DOHH2 (cell line): ENCODE measurements around the gene DNAL1.

Experiments used
- H3F3A ChIP-seq: fragments of 200-600 bp; sonication (generic), shearing (Covaris generic); 2 replicates; pipeline ENCODE4 v1.6.0; 2016; ENCODE audit warnings: antibody characterized with exemption, mild to moderate bottlenecking; ENCODE audit not compliant: control insufficient read depth, insufficient read depth
- H3K27ac ChIP-seq: fragments of 200-600 bp; sonication (generic); 2 replicates; pipeline ENCODE4 v1.5.1; 2014; ENCODE audit warnings: low read depth, mild to moderate bottlenecking, low read length, moderate library complexity
- H3K27me3 ChIP-seq: fragments of 200-600 bp; sonication (generic); 2 replicates; pipeline ENCODE4 v1.6.1; 2014; ENCODE audit warnings: mild to moderate bottlenecking, low read length, mixed read lengths; ENCODE audit not compliant: control insufficient read depth
- H3K36me3 ChIP-seq: fragments of 200-600 bp; sonication (generic); 2 replicates; pipeline ENCODE4 v1.6.1; 2014; ENCODE audit warnings: mild to moderate bottlenecking, low read length, moderate library complexity, mixed read lengths; ENCODE audit not compliant: control insufficient read depth
- H3K4me1 ChIP-seq: fragments of 200-600 bp; sonication (generic); 2 replicates; pipeline ENCODE4 v1.6.1; 2014; ENCODE audit warnings: mild to moderate bottlenecking, low read length, mixed read lengths; ENCODE audit not compliant: control insufficient read depth
- H3K4me2 ChIP-seq: fragments of 200-600 bp; sonication (generic); 2 replicates; pipeline ENCODE4 v1.6.0; 2014; ENCODE audit warnings: mild to moderate bottlenecking, low read length, moderate library complexity
- H3K4me3 ChIP-seq: fragments of 200-600 bp; sonication (generic); 2 replicates; pipeline ENCODE4 v1.5.1; 2014; ENCODE audit warnings: mild to moderate bottlenecking, low read length, mixed read lengths
- H3K79me2 ChIP-seq: fragments of 200-600 bp; sonication (generic); 2 replicates; pipeline ENCODE4 v1.6.1; 2014; ENCODE audit warnings: mild to moderate bottlenecking, low read length, mixed read lengths; ENCODE audit not compliant: control insufficient read depth
- H3K9me2 ChIP-seq: fragments of 200-600 bp; sonication (generic); replicated peaks from 2 replicates; pipeline ENCODE4 v1.6.1; 2014; ENCODE audit warnings: mild to moderate bottlenecking, low read length, mixed read lengths; ENCODE audit not compliant: control insufficient read depth
- H3K9me3 ChIP-seq: fragments of 200-600 bp; sonication (generic); 2 replicates; pipeline ENCODE4 v1.6.1; 2014; ENCODE audit warnings: antibody characterized with exemption, low read length, mixed read lengths; ENCODE audit not compliant: control insufficient read depth, insufficient read depth
- H4K20me1 ChIP-seq: fragments of 200-600 bp; sonication (generic); 2 replicates; pipeline ENCODE4 v1.6.0; 2014; ENCODE audit warnings: low read depth, mild to moderate bottlenecking, antibody characterized with exemption, low read length, moderate library complexity; ENCODE audit not compliant: control insufficient read depth, insufficient read depth
- EZH2phosphoT487 ChIP-seq: fragments of 200-600 bp; sonication (generic); IDR thresholded peaks from 2 replicates; pipeline ENCODE4 v1.6.1; 2017; ENCODE audit warnings: borderline replicate concordance, mild to moderate bottlenecking, antibody characterized with exemption, low read length, moderate library complexity, mixed read lengths
- TF ChIP-seq, protein P1 (sequence below): fragments of 200-600 bp; sonication (generic); IDR thresholded peaks from one replicate; pipeline ENCODE4 v1.5.1; 2014; ENCODE audit warnings: antibody characterized with exemption, mild to moderate bottlenecking, low read depth, low read length; ENCODE audit not compliant: poor library complexity, severe bottlenecking

DNAL1 gene

DNA sequence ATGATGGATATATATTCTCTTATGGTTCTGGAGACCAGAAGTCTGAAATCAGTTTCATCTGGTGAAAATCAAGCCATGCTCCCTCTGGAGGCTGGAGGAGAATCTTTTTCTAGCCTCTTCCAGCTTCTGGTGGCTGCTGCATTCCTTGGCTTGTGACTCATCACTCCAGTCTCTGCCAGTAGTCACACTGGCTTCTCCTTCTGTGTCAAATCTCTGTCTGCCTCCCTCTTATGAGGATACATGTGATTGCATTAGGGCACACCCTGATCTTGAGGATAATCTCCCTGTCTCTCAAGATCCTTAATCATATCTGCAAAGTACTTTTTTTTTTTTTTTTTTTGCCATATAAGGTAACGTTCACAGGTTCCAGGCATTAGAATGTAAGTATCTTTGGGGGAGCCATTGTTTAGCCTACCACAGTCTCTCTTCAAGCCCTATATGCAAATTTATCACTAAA, 17.7 kb downstream of the DNAL1 start:
- H3F3A ChIP-seq, result no peaks in the 10 kb centered on the region
- H3K4me1 ChIP-seq, result no peaks in the 10 kb centered on the region
- H3K9me2 ChIP-seq, result no peaks in the 10 kb centered on the region
- H4K20me1 ChIP-seq, result no peaks in the 10 kb centered on the region
- no peak overlapping the region for H3K4me2 ChIP-seq
- H3K27me3 ChIP-seq, result no peaks in the 10 kb centered on the region
- H3K9me3 ChIP-seq, result no peaks in the 10 kb centered on the region
- H3K36me3 ChIP-seq, result no peaks in the 10 kb centered on the region
- no peak overlapping the region for H3K4me3 ChIP-seq
- no peaks in the 10 kb centered on the region for H3K79me2 ChIP-seq
- H3K27ac ChIP-seq, result no peak overlapping the region
- TF ChIP-seq, protein P1, sequence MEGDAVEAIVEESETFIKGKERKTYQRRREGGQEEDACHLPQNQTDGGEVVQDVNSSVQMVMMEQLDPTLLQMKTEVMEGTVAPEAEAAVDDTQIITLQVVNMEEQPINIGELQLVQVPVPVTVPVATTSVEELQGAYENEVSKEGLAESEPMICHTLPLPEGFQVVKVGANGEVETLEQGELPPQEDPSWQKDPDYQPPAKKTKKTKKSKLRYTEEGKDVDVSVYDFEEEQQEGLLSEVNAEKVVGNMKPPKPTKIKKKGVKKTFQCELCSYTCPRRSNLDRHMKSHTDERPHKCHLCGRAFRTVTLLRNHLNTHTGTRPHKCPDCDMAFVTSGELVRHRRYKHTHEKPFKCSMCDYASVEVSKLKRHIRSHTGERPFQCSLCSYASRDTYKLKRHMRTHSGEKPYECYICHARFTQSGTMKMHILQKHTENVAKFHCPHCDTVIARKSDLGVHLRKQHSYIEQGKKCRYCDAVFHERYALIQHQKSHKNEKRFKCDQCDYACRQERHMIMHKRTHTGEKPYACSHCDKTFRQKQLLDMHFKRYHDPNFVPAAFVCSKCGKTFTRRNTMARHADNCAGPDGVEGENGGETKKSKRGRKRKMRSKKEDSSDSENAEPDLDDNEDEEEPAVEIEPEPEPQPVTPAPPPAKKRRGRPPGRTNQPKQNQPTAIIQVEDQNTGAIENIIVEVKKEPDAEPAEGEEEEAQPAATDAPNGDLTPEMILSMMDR, result no peak
- no peak for TF ChIP-seq EZH2phosphoT487

DNA sequence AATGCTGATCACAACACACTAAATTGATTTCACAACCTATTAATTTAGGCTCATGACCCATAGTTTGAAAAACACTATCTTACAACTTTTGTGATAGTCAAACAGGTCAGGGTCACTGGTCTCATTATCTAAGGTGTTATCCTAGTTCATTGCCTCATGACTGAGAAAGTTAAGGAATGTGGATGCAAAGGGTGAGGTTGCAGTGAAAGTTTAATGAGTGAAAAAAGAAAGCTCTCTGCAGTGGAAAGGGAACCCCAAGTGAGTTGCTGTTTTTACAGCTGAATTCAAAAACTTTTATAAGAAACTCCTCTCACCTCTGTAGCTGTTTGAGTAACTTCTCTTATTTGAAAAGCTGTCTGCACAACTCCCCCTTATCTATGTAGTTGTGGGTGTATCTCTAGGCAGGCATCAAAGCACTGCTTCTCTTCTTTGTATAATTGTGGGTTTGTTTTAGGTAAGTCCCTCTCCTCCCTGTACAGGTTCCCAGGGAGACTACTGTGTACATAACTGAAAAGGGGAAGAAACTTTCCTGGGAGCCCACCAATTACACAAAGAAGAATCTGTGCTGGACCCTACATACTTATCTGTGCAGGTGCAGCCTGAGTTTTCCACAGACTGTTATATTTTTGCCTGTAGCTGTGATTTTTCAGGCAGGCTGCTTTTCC, 18.9 kb downstream of the DNAL1 start:
- Histone ChIP-seq H3K9me3 (no peaks in the 10 kb centered on the region), H4K20me1 (no peaks in the 10 kb centered on the region), H3K27me3 (no peaks in the 10 kb centered on the region), H3K4me2 (no peak overlapping the region), H3K4me3 (no peak overlapping the region), H3K79me2 (no peaks in the 10 kb centered on the region), H3K4me1 (no peaks in the 10 kb centered on the region), H3F3A (no peaks in the 10 kb centered on the region), H3K9me2 (no peaks in the 10 kb centered on the region), H3K36me3 (no peaks in the 10 kb centered on the region), H3K27ac (no peak overlapping the region)
- TF ChIP-seq, protein P1, result no peak
- TF ChIP-seq EZH2phosphoT487, result no peak

DNA sequence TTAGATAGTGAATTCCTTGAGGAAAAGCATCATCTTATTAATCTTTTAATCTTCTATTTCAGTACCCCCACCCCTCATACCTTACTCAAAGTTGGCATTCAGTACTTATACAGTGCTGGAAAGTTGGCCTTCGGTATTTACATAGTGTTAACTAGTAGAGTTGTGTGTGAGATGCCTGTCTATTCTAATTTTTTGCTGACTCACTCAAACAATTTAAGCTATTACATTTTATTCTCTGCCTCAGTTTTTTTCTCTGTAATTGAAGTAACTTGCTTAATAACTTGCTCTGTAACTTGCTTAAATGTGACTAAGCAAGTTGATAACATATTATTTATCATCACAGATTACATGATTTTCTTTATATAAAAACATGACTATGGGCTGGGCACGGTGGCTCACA, 20.3 kb downstream of the DNAL1 start:
- H3F3A ChIP-seq, result no peaks in the 10 kb centered on the region
- no peak overlapping the region for H3K27ac ChIP-seq
- no peaks in the 10 kb centered on the region for H3K9me2 ChIP-seq
- TF ChIP-seq, protein P1, result no peak
- TF ChIP-seq EZH2phosphoT487, result no peak
- no peak overlapping the region for H3K4me3 ChIP-seq
- no peaks in the 10 kb centered on the region for H3K36me3 ChIP-seq
- no peaks in the 10 kb centered on the region for H3K79me2 ChIP-seq
- no peak overlapping the region for H3K4me2 ChIP-seq
- no peaks in the 10 kb centered on the region for H3K9me3 ChIP-seq
- H3K27me3 ChIP-seq, result no peaks in the 10 kb centered on the region
- no peaks in the 10 kb centered on the region for H3K4me1 ChIP-seq
- no peaks in the 10 kb centered on the region for H4K20me1 ChIP-seq
